HEK293 (cell line): ENCODE data around the gene STAT3.

Experiments used
- CTCF ChIA-PET: fragments of 350-600 bp; formaldehyde crosslinking; extraction: SDS; loops from one replicate; lab custom pipeline; 2021; ENCODE audit warnings: antibody characterized with exemption; lab: Yijun Ruan, JAX
- POLR2A ChIA-PET: fragments of 300-600 bp; formaldehyde crosslinking; extraction: SDS; loops from one replicate; lab custom pipeline; 2020; ENCODE audit warnings: antibody characterized with exemption, inconsistent platforms; lab: Yijun Ruan, JAX
- H3K27ac ChIP-seq: fragments of 200-500 bp; sonication (Bioruptor generic); 2 replicates; pipeline ENCODE4 v1.5.1; 2014; ENCODE audit warnings: low read depth, low read length, control low read depth, inconsistent platforms; ENCODE audit errors: extremely low read depth
- H3K36me3 ChIP-seq, 2 experiments: fragments of 200-500 bp in 1 of 2; sonication (Bioruptor generic) in 1 of 2; 1 replicate in 1 of 2; 2 replicates in 1 of 2; pipeline ENCODE4 v1.5.1; 2014 to 2017; ENCODE audit warnings: inconsistent platforms in 2 of 2, low read length in 2 of 2; ENCODE audit not compliant: control insufficient read depth in 2 of 2, insufficient read depth in 1 of 2
- H3K4me1 ChIP-seq: fragments of 200-500 bp; sonication (Bioruptor generic); 2 replicates; pipeline ENCODE4 v1.5.1; 2014; ENCODE audit warnings: mild to moderate bottlenecking, low read length, inconsistent platforms; ENCODE audit not compliant: control insufficient read depth, insufficient read depth
- H3K4me3 ChIP-seq: 2 replicates; pipeline ENCODE4 v1.5.1; 2011; ENCODE audit warnings: low read depth, mild to moderate bottlenecking, control low read depth, low read length, moderate library complexity
- H3K9me3 ChIP-seq: fragments of 200-500 bp; sonication (Bioruptor generic); 2 replicates; pipeline ENCODE4 v1.5.1; 2014; ENCODE audit warnings: low read depth, low read length, inconsistent platforms; ENCODE audit not compliant: control insufficient read depth, insufficient read depth
- HOXA7 ChIP-seq: sonication (generic); formaldehyde crosslinking; IDR thresholded peaks from 2 replicates; pipeline ENCODE4 v1.8.1; 2022; ENCODE audit warnings: missing genetic modification reagents, borderline replicate concordance
- HOXD13 ChIP-seq: sonication (generic); formaldehyde crosslinking; IDR thresholded peaks from 2 replicates; pipeline ENCODE4 v1.8.0; 2022; ENCODE audit warnings: missing genetic modification reagents, borderline replicate concordance
- KLF7 ChIP-seq: fragments of 450-650 bp; formaldehyde crosslinking; IDR thresholded peaks from 2 replicates; pipeline ENCODE4 v1.5.1; 2016; ENCODE audit warnings: missing biosample characterization, missing genetic modification characterization, borderline replicate concordance
- MEIS1 ChIP-seq: sonication (generic); formaldehyde crosslinking; IDR thresholded peaks from 2 replicates; pipeline ENCODE4 v1.8.1; 2022; ENCODE audit warnings: missing genetic modification reagents, mild to moderate bottlenecking, borderline replicate concordance
- SCRT1 ChIP-seq: fragments of 450-650 bp; formaldehyde crosslinking; IDR thresholded peaks from 2 replicates; pipeline ENCODE4 v1.5.1; 2016; ENCODE audit warnings: missing biosample characterization, missing genetic modification characterization, borderline replicate concordance
- ZBTB7A ChIP-seq: fragments of 450-650 bp; formaldehyde crosslinking; IDR thresholded peaks from 2 replicates; pipeline ENCODE4 v1.5.1; 2016; ENCODE audit warnings: low read depth, missing biosample characterization, missing genetic modification characterization
- ZNF157 ChIP-seq: fragments of 450-650 bp; formaldehyde crosslinking; IDR thresholded peaks from 2 replicates; pipeline ENCODE4 v1.5.1; 2016; ENCODE audit warnings: missing biosample characterization, missing genetic modification characterization
- ZNF19 ChIP-seq: fragments of 450-650 bp; formaldehyde crosslinking; IDR thresholded peaks from 2 replicates; pipeline ENCODE4; 2016; ENCODE audit warnings: missing biosample characterization, missing genetic modification characterization, low read depth
- ZNF211 ChIP-seq: fragments of 450-650 bp; formaldehyde crosslinking; IDR thresholded peaks from 2 replicates; pipeline ENCODE4 v1.5.1; 2016; ENCODE audit warnings: low read depth, missing biosample characterization, missing genetic modification characterization
- ZNF214 ChIP-seq: fragments of 450-650 bp; formaldehyde crosslinking; IDR thresholded peaks from 2 replicates; pipeline ENCODE4 v1.5.1; 2017; ENCODE audit warnings: missing biosample characterization, mild to moderate bottlenecking, missing genetic modification characterization, borderline replicate concordance
- ZNF239 ChIP-seq: fragments of 450-650 bp; formaldehyde crosslinking; IDR thresholded peaks from 2 replicates; pipeline ENCODE4 v1.5.1; 2016; ENCODE audit warnings: missing biosample characterization, missing genetic modification characterization
- ZNF280C ChIP-seq: fragments of 450-650 bp; formaldehyde crosslinking; IDR thresholded peaks from 2 replicates; pipeline ENCODE4 v1.5.1; 2016; ENCODE audit warnings: missing biosample characterization, missing genetic modification characterization
- ZNF423 ChIP-seq: fragments of 450-650 bp; formaldehyde crosslinking; IDR thresholded peaks from 2 replicates; pipeline ENCODE4 v1.5.1; 2016; ENCODE audit warnings: missing biosample characterization, missing genetic modification characterization
- ZNF518A ChIP-seq: fragments of 450-650 bp; formaldehyde crosslinking; conservative IDR thresholded peaks from 2 replicates; pipeline ENCODE4 v1.5.1; 2016; ENCODE audit warnings: low read depth, missing biosample characterization, missing genetic modification characterization
- ZNF548 ChIP-seq: fragments of 450-650 bp; formaldehyde crosslinking; IDR thresholded peaks from 2 replicates; pipeline ENCODE4 v1.5.1; 2016; ENCODE audit warnings: missing biosample characterization, missing genetic modification characterization
- ZNF558 ChIP-seq: fragments of 450-650 bp; formaldehyde crosslinking; IDR thresholded peaks from 2 replicates; pipeline ENCODE4 v1.5.1; 2016; ENCODE audit warnings: missing biosample characterization, missing genetic modification characterization
- ZNF561 ChIP-seq: fragments of 450-650 bp; IDR thresholded peaks from 2 replicates; pipeline ENCODE4 v1.5.1; 2018; ENCODE audit warnings: missing biosample characterization, missing genetic modification characterization, borderline replicate concordance
- ZNF580 ChIP-seq: fragments of 450-650 bp; formaldehyde crosslinking; IDR thresholded peaks from 2 replicates; pipeline ENCODE4 v1.5.1; 2016; ENCODE audit warnings: missing biosample characterization, missing genetic modification characterization
- ZNF654 ChIP-seq: fragments of 450-650 bp; formaldehyde crosslinking; IDR thresholded peaks from 2 replicates; pipeline ENCODE4 v1.5.1; 2016; ENCODE audit warnings: low read depth, missing biosample characterization, missing genetic modification characterization
- ZNF660 ChIP-seq: fragments of 450-650 bp; IDR thresholded peaks from 2 replicates; pipeline ENCODE4 v1.5.1; 2018; ENCODE audit warnings: missing biosample characterization, mild to moderate bottlenecking, missing genetic modification characterization
- ZNF791 ChIP-seq: fragments of 450-650 bp; formaldehyde crosslinking; IDR thresholded peaks from 2 replicates; pipeline ENCODE4 v1.5.1; 2016; ENCODE audit warnings: missing biosample characterization, missing genetic modification characterization
- ZSCAN30 ChIP-seq: fragments of 450-650 bp; IDR thresholded peaks from 2 replicates; pipeline ENCODE4 v1.5.1; 2018; ENCODE audit warnings: missing biosample characterization, mild to moderate bottlenecking, missing genetic modification characterization, moderate library complexity
- TF ChIP-seq, protein P1 (sequence below): fragments of 450-650 bp; formaldehyde crosslinking; IDR thresholded peaks from 2 replicates; pipeline ENCODE4 v1.5.1; 2017; ENCODE audit warnings: missing biosample characterization, missing genetic modification characterization
- TF ChIP-seq, protein P2 (sequence below): fragments of 450-650 bp; formaldehyde crosslinking; IDR thresholded peaks from 2 replicates; pipeline ENCODE4 v1.5.1; 2017; ENCODE audit warnings: missing biosample characterization, mild to moderate bottlenecking, missing genetic modification characterization, moderate library complexity

STAT3 gene

GRCh38 chr17:42285346-42286050 is 102.7 kb downstream of the STAT3 start:
- ChIA-PET POLR2A (no interaction called here), CTCF (interaction anchor here (1.1 kb wide), 1 partner anchor 11 kb away, joined by 3 read pairs; no protein-coding TSS in a partner anchor)
- H3K27ac ChIP-seq, result no peak overlapping the region
- no peak for TF ChIP-seq ZNF280C
- no peak for TF ChIP-seq ZNF423 (tag by site-specific recombination)
- no peak for TF ChIP-seq HOXD13 (CRISPR knock-in tag)
- TF ChIP-seq ZNF660 (tag by site-specific recombination), result no peak
- no peak for TF ChIP-seq KLF7 (tag by site-specific recombination)
- TF ChIP-seq ZBTB7A (tag by site-specific recombination), result no peak
- no peak for TF ChIP-seq ZNF214 (tag by site-specific recombination)
- TF ChIP-seq ZNF211 (tag by site-specific recombination), result no peak
- no peak for TF ChIP-seq ZNF157 (tag by site-specific recombination)
- no peak for TF ChIP-seq ZNF561 (tag by site-specific recombination)
- TF ChIP-seq, protein P1, sequence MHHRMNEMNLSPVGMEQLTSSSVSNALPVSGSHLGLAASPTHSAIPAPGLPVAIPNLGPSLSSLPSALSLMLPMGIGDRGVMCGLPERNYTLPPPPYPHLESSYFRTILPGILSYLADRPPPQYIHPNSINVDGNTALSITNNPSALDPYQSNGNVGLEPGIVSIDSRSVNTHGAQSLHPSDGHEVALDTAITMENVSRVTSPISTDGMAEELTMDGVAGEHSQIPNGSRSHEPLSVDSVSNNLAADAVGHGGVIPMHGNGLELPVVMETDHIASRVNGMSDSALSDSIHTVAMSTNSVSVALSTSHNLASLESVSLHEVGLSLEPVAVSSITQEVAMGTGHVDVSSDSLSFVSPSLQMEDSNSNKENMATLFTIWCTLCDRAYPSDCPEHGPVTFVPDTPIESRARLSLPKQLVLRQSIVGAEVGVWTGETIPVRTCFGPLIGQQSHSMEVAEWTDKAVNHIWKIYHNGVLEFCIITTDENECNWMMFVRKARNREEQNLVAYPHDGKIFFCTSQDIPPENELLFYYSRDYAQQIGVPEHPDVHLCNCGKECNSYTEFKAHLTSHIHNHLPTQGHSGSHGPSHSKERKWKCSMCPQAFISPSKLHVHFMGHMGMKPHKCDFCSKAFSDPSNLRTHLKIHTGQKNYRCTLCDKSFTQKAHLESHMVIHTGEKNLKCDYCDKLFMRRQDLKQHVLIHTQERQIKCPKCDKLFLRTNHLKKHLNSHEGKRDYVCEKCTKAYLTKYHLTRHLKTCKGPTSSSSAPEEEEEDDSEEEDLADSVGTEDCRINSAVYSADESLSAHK, result no peak
- no peak for TF ChIP-seq ZNF558
- no peak for TF ChIP-seq ZNF239 (tag by site-specific recombination)
- no peak for TF ChIP-seq ZNF548 (tag by site-specific recombination)
- TF ChIP-seq, protein P2, sequence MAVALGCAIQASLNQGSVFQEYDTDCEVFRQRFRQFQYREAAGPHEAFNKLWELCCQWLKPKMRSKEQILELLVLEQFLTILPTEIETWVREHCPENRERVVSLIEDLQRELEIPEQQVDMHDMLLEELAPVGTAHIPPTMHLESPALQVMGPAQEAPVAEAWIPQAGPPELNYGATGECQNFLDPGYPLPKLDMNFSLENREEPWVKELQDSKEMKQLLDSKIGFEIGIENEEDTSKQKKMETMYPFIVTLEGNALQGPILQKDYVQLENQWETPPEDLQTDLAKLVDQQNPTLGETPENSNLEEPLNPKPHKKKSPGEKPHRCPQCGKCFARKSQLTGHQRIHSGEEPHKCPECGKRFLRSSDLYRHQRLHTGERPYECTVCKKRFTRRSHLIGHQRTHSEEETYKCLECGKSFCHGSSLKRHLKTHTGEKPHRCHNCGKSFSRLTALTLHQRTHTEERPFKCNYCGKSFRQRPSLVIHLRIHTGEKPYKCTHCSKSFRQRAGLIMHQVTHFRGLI (tag by site-specific recombination), result no peak
- TF ChIP-seq ZNF654 (tag by site-specific recombination), result no peak
- no peak for TF ChIP-seq ZNF791
- no peak for TF ChIP-seq ZSCAN30
- TF ChIP-seq, all 188 proteins: peak for 0
- Histone ChIP-seq H3K4me3 (no peak overlapping the region), H3K9me3 (no peaks in the 10 kb centered on the region), H3K36me3 (no peaks in the 10 kb centered on the region), H3K4me1 (no peaks in the 10 kb centered on the region)

DNA sequence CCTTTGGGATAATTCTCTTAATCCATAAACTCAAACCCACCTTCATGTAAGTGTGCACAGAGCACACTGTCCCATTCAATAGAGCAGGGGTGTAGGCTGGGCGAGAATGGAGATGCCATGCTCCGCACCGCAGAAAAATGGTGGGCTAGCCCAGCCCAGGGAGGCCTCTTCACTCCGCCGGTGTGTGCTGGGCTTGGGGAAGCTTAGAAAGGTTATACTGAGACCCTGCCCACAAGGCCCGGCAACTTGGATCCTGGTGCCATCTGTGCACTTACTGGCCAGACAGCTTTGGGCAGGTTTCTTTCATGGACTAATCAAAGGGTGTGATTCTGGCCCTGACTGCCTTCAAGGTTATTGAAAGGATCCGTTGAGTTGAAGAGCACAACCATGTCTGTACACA is 103.7 kb downstream of the STAT3 start:
- no peaks in the 10 kb centered on the region for H3K9me3 ChIP-seq
- H3K27ac ChIP-seq, result no peak overlapping the region
- ChIA-PET CTCF (interaction anchor here (0.5 kb wide), 2 partner anchors 9 to 242 kb away, joined by 3 to 4 read pairs; no protein-coding TSS in a partner anchor), POLR2A (no interaction called here)
- no peak overlapping the region for H3K4me3 ChIP-seq
- no peaks in the 10 kb centered on the region for H3K4me1 ChIP-seq
- H3K36me3 ChIP-seq, result no peaks in the 10 kb centered on the region
- TF ChIP-seq SCRT1 (tag by site-specific recombination), result no peak
- no peak for TF ChIP-seq MEIS1 (CRISPR knock-in tag)
- TF ChIP-seq HOXA7 (CRISPR knock-in tag), result no peak
- no peak for TF ChIP-seq ZNF518A
- no peak for TF ChIP-seq ZSCAN30
- TF ChIP-seq ZNF19, result no peak
- no peak for TF ChIP-seq ZNF580 (tag by site-specific recombination)
